Mucosa of stomach (tissue), 1 donor: ENCODE data around the gene UBXN10.

Experiments used
- H3K27me3 ChIP-seq: one replicate; pipeline ENCODE4 v1.7.0; 2013; ENCODE audit warnings: mild to moderate bottlenecking, low read length; ENCODE audit not compliant: control insufficient read depth, insufficient read depth
- H3K36me3 ChIP-seq: one replicate; pipeline ENCODE4 v1.7.0; 2013; ENCODE audit warnings: low read length; ENCODE audit not compliant: control insufficient read depth, insufficient read depth
- H3K4me1 ChIP-seq: one replicate; pipeline ENCODE4 v1.7.0; 2013; ENCODE audit warnings: mild to moderate bottlenecking, low read length; ENCODE audit not compliant: control insufficient read depth, insufficient read depth
- H3K4me3 ChIP-seq: one replicate; pipeline ENCODE4 v1.7.0; 2013; ENCODE audit warnings: low read length
- H3K9ac ChIP-seq: one replicate; pipeline ENCODE4 v1.7.0; 2013; ENCODE audit warnings: mild to moderate bottlenecking, low read length, moderate library complexity
- H3K9me3 ChIP-seq: one replicate; pipeline ENCODE4 v1.7.0; 2013; ENCODE audit warnings: mild to moderate bottlenecking, low read length, moderate library complexity; ENCODE audit not compliant: control insufficient read depth
- donor health status: Pancreatic carcinoma.

The UBXN10 gene

DNA sequence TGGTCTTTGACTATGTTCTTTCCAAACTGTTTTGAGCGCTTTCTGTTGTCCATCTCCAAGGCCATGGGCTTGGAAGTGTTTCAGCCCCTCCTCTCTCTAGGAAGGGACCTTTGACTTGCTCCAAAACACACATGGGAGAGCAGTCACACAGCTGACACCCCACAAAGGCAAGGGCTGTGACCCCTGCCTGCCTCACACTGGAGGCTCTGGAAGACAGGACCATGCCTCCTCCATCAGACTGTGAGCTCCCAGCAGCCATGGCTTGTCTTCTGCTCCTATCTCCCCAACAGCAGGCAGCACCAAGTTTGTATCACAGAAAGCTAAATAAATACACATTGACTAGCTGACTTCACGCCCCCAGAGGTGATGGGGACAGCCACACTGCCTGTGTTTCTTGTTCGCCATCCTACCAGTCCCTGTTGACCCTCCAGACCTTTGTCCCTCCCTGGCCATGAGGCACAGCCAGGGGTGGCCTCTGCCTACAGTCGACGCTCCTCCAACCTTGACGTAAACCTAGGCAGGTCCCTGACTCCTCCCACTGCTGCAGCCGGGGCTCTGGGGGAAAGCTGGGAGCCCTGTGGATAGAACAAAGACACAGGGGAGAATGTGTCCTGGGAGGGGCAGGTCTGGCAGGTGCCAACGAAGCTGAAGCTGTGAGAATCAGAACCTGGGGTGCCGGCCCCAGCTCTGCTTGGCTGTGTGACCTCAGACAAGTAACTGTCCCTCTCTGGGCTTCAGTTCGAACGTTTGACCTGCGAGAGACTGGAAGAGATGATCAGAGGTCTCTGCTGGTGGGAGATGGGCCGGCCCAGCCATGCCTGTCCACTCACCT, 41.9 kb upstream of the UBXN10 start:
- Histone ChIP-seq H3K36me3 (no peaks in the 10 kb centered on the region), H3K4me1 (peaks cover 5% of the 10 kb centered on the region), H3K9me3 (no peaks in the 10 kb centered on the region), H3K4me3 (no peak overlapping the region), H3K9ac (no peak overlapping the region), H3K27me3 (peaks cover 3% of the 10 kb centered on the region)

DNA sequence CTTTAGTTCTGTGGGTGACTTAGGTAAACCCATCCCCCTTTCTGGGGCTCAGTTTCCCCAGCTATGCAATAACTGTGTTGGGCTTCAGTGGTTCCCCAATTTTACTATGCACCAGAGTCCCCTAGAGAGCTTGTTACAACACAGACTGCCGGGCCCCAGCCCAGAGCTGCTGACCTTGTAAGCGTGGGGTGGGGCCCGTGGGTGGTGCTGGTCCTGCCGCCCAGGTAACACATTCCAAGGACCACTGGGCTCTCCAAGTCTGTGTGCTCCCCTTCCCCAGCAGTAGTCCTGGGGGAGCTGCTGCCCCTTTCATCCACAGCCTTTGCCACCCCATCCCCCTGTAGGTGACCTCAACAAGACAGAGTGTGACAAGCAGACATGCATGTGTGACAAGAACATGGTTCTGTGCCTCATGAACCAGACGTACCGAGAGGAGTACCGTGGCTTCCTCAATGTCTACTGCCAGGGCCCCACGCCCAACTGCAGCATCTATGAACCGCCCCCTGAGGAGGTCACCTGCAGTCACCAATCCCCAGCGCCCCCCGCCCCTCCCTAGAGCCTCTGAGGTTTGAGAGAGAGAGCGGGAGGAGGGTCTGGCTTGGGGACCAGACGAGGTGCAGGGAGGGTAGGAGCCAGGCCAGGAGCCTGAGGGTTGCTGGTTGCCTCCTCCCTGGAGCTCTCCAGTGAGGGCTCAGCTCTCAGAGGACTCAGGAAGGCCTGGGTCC, 37.9 kb upstream of the UBXN10 start:
- Histone ChIP-seq H3K4me1 (peaks cover 17% of the 10 kb centered on the region), H3K36me3 (no peaks in the 10 kb centered on the region), H3K4me3 (no peak overlapping the region), H3K9me3 (no peaks in the 10 kb centered on the region), H3K9ac (no peak overlapping the region), H3K27me3 (peaks cover 5% of the 10 kb centered on the region)

DNA sequence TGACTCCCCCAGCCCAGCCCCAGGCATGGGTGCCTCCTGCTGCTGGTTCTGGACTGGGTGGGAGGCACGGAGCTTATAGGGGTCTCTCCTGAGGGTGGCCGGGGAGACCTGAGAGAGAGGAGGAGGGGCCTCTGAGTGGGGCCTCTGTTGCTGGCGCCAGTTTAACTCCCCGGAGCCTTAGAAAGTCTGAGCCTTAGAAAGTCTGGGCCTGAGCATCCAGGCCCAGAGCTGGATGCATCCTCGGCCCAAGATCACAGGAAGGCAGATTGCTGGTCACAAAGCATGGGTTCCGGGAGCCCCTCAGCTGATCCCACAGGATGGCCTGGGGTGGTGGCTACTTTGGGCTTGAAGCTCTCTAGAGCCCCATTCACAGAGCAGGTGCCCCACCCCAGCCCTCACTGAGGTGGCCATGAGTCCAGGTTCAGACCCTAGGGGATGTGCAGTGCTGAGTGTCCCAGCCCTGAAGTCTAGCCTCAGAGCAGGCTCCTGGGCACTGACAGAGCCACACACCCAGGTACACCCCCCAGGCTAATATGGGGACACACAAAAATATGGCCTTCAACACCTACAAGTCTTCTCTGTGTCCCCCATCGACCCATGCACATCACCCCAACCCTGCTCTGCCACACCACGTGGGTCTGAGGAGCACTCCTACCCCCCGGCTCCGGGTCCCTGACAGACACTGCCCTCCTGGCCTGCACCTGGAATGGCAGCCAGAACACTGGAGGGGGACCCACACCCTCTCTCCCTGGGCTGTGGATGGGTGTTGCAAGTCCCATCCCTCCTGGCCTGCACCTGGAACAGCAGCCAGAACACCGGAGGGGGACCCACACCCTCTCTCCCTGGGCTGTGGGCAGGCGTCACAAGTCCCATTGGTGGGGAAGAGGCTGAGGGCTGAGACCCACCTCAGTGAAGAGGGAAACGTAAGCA, 37.1 kb upstream of the UBXN10 start:
- Histone ChIP-seq H3K4me3 (no peak overlapping the region), H3K27me3 (peaks cover 5% of the 10 kb centered on the region), H3K4me1 (peaks cover 24% of the 10 kb centered on the region), H3K9me3 (no peaks in the 10 kb centered on the region), H3K36me3 (no peaks in the 10 kb centered on the region), H3K9ac (no peak overlapping the region)

DNA sequence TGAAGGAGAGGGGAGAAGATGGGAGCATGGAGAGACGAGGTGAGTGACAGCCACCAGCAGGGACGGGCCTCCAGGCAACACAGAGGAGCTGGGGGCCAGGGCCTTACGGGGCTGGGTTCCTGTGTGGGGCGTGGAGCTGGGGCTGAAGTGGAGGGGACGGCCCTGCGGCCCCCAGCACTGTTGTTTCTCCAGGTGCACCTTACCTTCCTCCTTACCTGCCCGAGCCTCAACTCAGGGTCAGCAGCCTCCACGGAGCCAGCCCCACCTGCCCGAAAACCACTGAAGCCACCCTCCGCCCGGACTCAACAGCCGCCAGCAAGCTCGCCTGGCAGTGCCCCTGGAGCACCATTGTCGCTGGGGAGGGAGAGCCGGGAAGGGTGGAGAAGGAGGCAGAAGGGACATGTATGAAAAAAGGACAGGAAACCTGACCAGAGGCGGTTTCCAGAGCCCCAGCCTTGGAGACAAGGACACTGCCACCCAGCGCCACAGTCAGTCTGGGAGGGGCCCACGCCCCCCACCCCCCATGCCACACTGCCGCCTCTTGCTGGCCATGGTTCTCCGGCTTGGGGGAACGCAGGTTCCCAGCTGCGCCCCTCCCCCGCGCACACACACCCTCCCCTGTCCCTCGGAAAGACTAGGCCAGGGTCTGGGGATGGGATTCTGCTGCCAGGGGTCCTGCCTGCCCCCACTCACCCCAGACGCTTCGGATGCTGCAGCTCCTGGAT, 36.1 kb upstream of the UBXN10 start:
- Histone ChIP-seq H3K4me3 (no peak overlapping the region), H3K27me3 (peaks cover 5% of the 10 kb centered on the region), H3K4me1 (peaks cover 29% of the 10 kb centered on the region), H3K36me3 (no peaks in the 10 kb centered on the region), H3K9ac (no peak overlapping the region), H3K9me3 (no peaks in the 10 kb centered on the region)

DNA sequence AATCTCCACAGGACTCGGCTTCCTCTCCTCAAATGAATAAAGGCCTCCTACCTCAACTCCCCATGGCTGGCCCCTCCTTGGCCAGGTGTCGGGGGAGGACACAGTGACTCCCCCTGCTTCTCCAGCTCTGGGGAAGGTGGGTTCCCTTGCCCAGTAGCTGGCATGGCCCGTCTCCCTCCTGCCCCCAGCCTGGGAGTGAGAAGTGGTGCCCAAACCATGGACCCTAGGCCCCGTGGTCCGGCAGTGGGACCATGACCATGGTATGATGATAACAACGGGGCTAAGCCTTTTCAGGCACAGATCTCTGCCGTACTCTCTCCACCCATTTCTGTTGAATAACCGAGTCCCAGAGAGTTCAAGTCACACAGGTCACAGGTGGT, 35.6 kb upstream of the UBXN10 start:
- H3K9me3 ChIP-seq, result no peaks in the 10 kb centered on the region
- peaks cover 32% of the 10 kb centered on the region for H3K4me1 ChIP-seq
- no peaks in the 10 kb centered on the region for H3K36me3 ChIP-seq
- H3K27me3 ChIP-seq, result peaks cover 5% of the 10 kb centered on the region
- no peak overlapping the region for H3K4me3 ChIP-seq
- H3K9ac ChIP-seq, result no peak overlapping the region

DNA sequence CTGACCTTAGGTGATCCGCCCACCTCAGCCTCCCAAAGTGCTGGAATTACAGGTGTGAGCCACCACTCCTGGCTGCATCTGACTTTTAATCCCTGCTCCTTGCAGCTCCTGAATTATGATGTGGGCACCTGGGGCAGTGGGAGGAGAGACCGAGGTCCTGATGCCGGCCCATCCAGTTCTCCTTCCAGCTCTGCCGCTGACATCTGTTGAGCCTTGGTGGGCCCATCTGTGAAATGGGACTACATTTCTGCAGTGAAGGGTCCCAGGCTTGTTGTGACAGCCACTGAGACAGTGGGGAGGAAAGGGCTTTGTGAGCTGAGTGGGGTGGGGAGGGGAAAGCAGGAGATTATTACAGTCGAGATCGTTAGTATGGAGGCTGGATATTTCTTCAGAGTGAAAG, 34.9 kb upstream of the UBXN10 start:
- no peaks in the 10 kb centered on the region for H3K36me3 ChIP-seq
- H3K27me3 ChIP-seq, result peaks cover 5% of the 10 kb centered on the region
- no peak overlapping the region for H3K4me3 ChIP-seq
- H3K9ac ChIP-seq, result no peak overlapping the region
- peaks cover 32% of the 10 kb centered on the region for H3K4me1 ChIP-seq
- no peaks in the 10 kb centered on the region for H3K9me3 ChIP-seq

DNA sequence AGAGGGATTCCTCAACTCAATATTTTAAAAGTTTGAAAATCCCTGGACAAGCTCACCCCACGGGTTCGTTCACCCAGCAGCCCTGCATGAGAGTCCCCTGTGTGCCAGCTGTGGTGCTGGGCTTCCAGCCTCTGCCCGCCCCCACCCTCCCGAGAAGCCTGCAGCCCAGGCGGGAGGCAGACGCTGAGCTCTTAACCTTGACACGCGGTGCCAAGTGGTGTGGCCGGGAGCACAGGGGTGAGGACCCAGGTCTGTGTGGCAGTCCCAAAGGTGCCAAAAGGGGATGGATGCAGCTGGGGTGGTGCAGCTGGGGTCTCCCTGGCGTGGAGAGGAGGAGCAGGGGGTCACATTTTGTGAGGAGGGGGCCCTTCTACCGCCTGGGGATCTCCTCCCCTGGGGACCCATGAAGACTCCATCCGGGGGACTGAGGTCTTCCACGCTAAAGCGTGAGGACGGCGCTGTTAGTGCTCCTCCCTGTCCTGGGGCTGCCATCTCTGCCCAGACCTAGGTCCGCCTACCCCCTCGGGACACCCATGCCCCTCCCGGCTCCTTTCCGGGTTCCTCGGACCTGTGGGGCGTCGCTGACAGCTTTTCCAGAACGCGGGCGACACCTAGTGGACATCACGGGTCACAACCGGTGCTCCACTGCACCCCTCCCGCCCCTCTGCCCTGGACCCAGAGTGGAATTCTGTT, 33.8 kb upstream of the UBXN10 start:
- Histone ChIP-seq H3K4me1 (peaks cover 32% of the 10 kb centered on the region), H3K4me3 (peak overlapping the region; percentile 42), H3K36me3 (no peaks in the 10 kb centered on the region), H3K9ac (peak overlapping the region; percentile 72), H3K27me3 (peaks cover 5% of the 10 kb centered on the region), H3K9me3 (no peaks in the 10 kb centered on the region)

DNA sequence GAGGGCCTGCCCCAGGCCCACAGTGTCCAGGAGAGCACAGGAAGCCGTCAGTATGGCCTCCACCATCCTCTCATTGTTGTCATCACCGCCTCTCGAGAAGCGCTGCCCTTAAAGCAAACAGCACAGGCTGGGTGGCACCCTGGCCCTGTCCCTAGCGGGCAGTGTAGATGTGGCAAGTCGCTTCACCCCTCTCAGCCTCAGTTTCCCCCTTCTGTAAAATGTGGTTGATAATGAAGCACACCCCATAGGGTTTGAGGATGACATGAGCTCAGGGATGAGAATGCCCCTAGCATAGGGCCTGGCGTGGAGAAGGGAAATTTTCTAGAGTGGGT, 33.3 kb upstream of the UBXN10 start:
- Histone ChIP-seq H3K36me3 (no peaks in the 10 kb centered on the region), H3K27me3 (peaks cover 5% of the 10 kb centered on the region), H3K4me1 (peaks cover 32% of the 10 kb centered on the region), H3K9ac (peak overlapping the region; percentile 72), H3K4me3 (no peak overlapping the region), H3K9me3 (no peaks in the 10 kb centered on the region)

DNA sequence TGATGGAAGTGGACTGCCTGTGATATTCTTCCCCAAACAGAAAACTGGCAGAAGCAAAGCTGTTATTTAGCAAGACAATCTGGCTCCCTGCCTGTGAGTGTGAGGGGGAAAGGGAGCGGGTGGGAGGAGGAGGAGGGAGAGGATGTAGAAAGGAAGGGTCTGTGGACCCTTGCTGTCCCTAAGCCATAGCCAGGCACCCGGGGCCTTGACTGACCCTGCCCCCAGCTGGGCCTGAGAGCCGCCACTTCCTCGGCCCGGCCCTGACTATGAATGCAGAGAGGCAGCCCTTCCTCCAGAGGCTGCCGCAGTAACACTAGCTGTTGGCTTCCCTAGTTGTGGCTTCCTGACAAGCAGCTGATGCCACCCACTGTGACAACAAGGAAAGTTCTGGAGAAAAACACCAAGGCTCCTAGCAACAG, 32.9 kb upstream of the UBXN10 start:
- no peak overlapping the region for H3K4me3 ChIP-seq
- H3K9ac ChIP-seq, result no peak overlapping the region
- no peaks in the 10 kb centered on the region for H3K9me3 ChIP-seq
- peaks cover 5% of the 10 kb centered on the region for H3K27me3 ChIP-seq
- H3K4me1 ChIP-seq, result peaks cover 32% of the 10 kb centered on the region
- H3K36me3 ChIP-seq, result no peaks in the 10 kb centered on the region

DNA sequence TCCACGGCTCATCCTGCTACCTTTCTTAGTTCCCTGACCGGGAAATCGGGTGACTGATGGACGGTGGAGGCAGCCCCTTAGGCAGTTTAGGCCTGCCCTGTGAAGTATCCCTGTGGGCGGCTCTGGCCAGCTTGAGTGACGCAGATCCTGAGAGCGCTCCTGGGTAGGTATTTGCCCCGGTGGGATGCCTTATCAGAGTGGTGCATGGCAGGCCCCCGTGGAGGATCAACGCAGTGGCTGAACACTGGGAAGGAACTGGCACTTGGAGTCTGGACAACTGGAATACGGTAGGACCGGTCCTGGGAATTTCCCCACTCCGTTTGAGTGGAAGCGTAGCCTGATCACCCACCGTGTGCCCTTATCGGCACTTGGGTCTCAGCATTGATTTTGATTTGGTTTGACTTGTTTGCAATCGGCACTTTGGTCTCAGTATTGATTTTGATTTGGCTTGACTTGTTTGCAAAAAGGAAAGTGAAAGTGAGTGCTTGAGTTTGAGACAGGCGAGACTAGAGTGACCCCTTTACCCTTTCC, 31.5 kb upstream of the UBXN10 start:
- Histone ChIP-seq H3K27me3 (peaks cover 5% of the 10 kb centered on the region), H3K9me3 (no peaks in the 10 kb centered on the region), H3K9ac (peak overlapping the region; percentile 16), H3K36me3 (no peaks in the 10 kb centered on the region), H3K4me3 (no peak overlapping the region), H3K4me1 (peaks cover 32% of the 10 kb centered on the region)
